Uterus (tissue), 4 donors: ENCODE results near the gene CHRNA9. TPM values are rescaled to one million over a fixed set of nuclear protein-coding genes. Genes with fewer than 3 reads are reported as not detected.

Source experiments
- DNase-seq, 2 donors: peaks; one replicate each; pipeline ENCODE4 v3.0.0-alpha.2; 2019 to 2020
- H3K27ac ChIP-seq, 2 donors: fragments of 200-600 bp; sonication (generic); 1 replicate in 1 of 2; 2 replicates in 1 of 2; pipeline ENCODE4 v1.5.1; 2016 to 2018
- H3K27me3 ChIP-seq, 2 donors: fragments of 200-600 bp; sonication (generic); one replicate each; pipeline ENCODE4 v1.5.1; 2018 to 2019; ENCODE audit warnings: control low read depth in 1 of 2
- H3K36me3 ChIP-seq, 2 donors: fragments of 200-600 bp; sonication (generic); one replicate each; pipeline ENCODE4 v1.5.1; 2019; ENCODE audit warnings: control low read depth in 1 of 2
- H3K4me1 ChIP-seq, 2 donors: fragments of 200-600 bp; sonication (generic); one replicate each; pipeline ENCODE4 v1.5.1; 2018 to 2019; ENCODE audit warnings: control low read depth in 1 of 2
- H3K4me3 ChIP-seq, 2 donors: fragments of 200-600 bp; sonication (generic); 1 replicate in 1 of 2; 2 replicates in 1 of 2; pipeline ENCODE4 v1.5.1; 2018 to 2019; ENCODE audit warnings: mild to moderate bottlenecking in 1 of 2
- H3K9me3 ChIP-seq, 2 donors: fragments of 200-600 bp; sonication (generic); one replicate each; pipeline ENCODE4 v1.5.1; 2019; ENCODE audit warnings: control low read depth in 1 of 2
- POLR2A ChIP-seq, 2 donors: fragments of 450-650 bp; IDR thresholded peaks; one replicate each; pipeline ENCODE4 v1.6.1; 2016; ENCODE audit warnings: antibody characterized with exemption in 2 of 2, mild to moderate bottlenecking in 1 of 2, moderate library complexity in 1 of 2
- intact Hi-C: fragments of 100-400 bp; cut with DNase I; formaldehyde crosslinking; loops from one replicate; pipeline ENCODE4 v1.15.1; 2023; ENCODE audit warnings: low total_unique reads
- total RNA-seq, 4 donors: library from RNA; depleted of rRNA in 3 of 4; stranded (reverse); fragments of >200 nt in 3 of 4; gene quantifications; one replicate each; pipeline versions ENCODE4 v1.1.0 to v1.2.4, GENCODE V29; 2014 to 2023
- TF ChIP-seq, protein P1 (sequence below), 4 experiments: fragments of 200-600 bp in 2 of 4; fragments of 450-650 bp in 2 of 4; sonication (generic) in 2 of 4; IDR thresholded peaks; one replicate each; pipeline ENCODE4 v1.5.1; 2016 to 2019; ENCODE audit warnings: antibody characterized with exemption in 4 of 4, mild to moderate bottlenecking in 2 of 4, moderate library complexity in 1 of 4
- donor health status: DM: yes; HTN: yes; CAD: no.

CHRNA9 gene
- total RNA-seq, 4 donors from 2014 or later = not detected

DNA sequence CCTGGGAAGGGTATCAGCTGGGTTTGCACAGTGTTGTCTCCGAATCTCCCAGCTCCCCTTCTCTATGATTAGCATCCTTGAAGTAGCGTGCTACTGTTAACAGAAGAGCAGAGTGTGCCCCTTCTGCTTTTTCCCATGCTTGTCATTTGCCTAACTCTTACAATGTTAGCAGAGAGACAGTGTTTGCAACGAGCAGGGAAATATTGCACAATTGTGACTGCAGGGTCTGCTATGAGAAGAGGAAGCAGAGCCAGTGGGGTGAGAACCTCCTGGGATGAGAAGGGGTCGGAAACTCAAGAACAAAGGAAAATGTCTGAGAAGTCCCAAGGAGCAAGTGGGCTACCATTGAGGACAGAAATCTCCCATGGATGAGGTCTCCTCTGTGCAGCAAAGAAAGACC, 7.8 kb upstream of the CHRNA9 start:
- no peaks in the 10 kb centered on the region for H3K36me3 ChIP-seq
- H3K9me3 ChIP-seq = no peaks in the 10 kb centered on the region
- no peak for DNase-seq
- intact Hi-C loops = no loop called here
- no peak for TF ChIP-seq POLR2A (IDR thresholded peaks at IDR 0.05)
- TF ChIP-seq, protein P1, sequence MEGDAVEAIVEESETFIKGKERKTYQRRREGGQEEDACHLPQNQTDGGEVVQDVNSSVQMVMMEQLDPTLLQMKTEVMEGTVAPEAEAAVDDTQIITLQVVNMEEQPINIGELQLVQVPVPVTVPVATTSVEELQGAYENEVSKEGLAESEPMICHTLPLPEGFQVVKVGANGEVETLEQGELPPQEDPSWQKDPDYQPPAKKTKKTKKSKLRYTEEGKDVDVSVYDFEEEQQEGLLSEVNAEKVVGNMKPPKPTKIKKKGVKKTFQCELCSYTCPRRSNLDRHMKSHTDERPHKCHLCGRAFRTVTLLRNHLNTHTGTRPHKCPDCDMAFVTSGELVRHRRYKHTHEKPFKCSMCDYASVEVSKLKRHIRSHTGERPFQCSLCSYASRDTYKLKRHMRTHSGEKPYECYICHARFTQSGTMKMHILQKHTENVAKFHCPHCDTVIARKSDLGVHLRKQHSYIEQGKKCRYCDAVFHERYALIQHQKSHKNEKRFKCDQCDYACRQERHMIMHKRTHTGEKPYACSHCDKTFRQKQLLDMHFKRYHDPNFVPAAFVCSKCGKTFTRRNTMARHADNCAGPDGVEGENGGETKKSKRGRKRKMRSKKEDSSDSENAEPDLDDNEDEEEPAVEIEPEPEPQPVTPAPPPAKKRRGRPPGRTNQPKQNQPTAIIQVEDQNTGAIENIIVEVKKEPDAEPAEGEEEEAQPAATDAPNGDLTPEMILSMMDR (IDR thresholded peaks at IDR 0.05) = no peak
- no peak overlapping the region for H3K27ac ChIP-seq
- H3K4me1 ChIP-seq = peaks cover 5% of the 10 kb centered on the region in 2 donors
- no peak overlapping the region for H3K4me3 ChIP-seq
- H3K27me3 ChIP-seq = no peaks in the 10 kb centered on the region

DNA sequence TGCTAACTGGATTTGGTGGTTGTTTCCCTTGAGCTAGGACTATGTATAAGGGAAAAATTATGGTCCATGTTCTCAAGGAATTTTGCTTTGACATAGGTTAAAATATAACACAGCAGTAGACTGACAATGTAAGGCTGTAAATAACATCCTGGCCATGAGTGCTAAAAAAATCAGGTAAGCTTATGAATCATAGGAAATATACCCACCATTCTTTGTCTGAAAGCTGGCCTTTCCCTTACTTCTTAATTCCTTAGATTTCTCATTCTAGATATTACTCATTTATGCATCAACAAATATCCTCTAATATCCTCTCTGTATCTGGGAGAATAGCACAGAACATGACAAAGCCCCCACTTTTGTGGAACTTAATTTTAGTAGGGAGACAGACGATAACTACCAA, 6.8 kb upstream of the CHRNA9 start:
- TF ChIP-seq, protein P1 (IDR thresholded peaks at IDR 0.05) = no peak
- no peak for TF ChIP-seq POLR2A (IDR thresholded peaks at IDR 0.05)
- no peak for DNase-seq
- no peaks in the 10 kb centered on the region for H3K4me1 ChIP-seq
- intact Hi-C loops = no loop called here
- no peak overlapping the region for H3K27ac ChIP-seq
- H3K4me3 ChIP-seq = no peak overlapping the region
- no peaks in the 10 kb centered on the region for H3K27me3 ChIP-seq
- H3K9me3 ChIP-seq = no peaks in the 10 kb centered on the region
- H3K36me3 ChIP-seq = no peaks in the 10 kb centered on the region

DNA sequence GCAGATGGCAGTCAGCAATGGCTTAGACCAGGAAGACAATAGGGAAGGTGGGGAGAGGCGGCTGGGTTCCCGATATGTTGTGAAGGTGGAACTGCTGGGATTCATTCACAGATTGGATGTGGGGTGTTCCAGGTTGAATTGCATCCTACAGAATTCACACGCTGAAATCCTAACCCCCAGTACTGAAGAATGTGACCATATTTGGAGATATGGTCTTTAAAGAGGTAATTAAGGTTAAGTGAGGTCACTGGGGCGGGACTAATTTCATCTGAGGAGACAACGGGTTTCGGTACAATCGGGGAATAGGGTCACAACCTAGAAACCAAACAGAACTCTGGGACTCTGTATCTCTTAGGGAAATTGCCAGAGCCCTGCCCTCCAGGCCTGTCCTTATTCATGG, 5.3 kb upstream of the CHRNA9 start:
- no peak for DNase-seq
- Histone ChIP-seq H3K36me3 (no peaks in the 10 kb centered on the region), H3K4me3 (no peak overlapping the region), H3K9me3 (no peaks in the 10 kb centered on the region), H3K27me3 (no peaks in the 10 kb centered on the region), H3K27ac (no peak overlapping the region), H3K4me1 (no peaks in the 10 kb centered on the region)
- TF ChIP-seq POLR2A (IDR thresholded peaks at IDR 0.05) = no peak
- TF ChIP-seq, protein P1 (IDR thresholded peaks at IDR 0.05) = no peak
- intact Hi-C loops = no loop called here

DNA sequence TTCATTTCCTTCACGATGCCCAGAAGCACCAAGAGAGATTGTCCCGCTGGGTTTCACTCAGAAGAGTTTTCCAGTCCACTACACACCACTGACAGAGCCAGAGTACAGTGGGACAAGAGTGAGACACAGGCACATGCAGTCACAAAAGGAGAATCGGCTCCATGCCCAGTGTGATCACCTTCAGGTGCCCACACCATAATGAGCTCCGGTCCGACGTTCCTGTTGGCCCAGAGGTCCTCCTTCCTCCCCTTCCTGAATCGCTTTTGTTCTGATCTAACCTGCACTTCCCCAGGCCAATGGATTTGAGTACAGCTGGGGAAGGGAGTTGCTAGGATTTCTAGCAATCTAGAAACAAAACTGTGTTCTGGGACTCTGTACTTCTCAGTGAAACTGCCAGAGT, 4.6 kb upstream of the CHRNA9 start:
- intact Hi-C loops = no loop called here
- H3K27me3 ChIP-seq = no peaks in the 10 kb centered on the region
- H3K27ac ChIP-seq = no peak overlapping the region
- H3K9me3 ChIP-seq = no peaks in the 10 kb centered on the region
- H3K4me1 ChIP-seq = no peaks in the 10 kb centered on the region
- DNase-seq = no peak
- H3K4me3 ChIP-seq = no peak overlapping the region
- no peaks in the 10 kb centered on the region for H3K36me3 ChIP-seq
- TF ChIP-seq POLR2A (IDR thresholded peaks at IDR 0.05) = no peak
- TF ChIP-seq, protein P1 (IDR thresholded peaks at IDR 0.05) = no peak

DNA sequence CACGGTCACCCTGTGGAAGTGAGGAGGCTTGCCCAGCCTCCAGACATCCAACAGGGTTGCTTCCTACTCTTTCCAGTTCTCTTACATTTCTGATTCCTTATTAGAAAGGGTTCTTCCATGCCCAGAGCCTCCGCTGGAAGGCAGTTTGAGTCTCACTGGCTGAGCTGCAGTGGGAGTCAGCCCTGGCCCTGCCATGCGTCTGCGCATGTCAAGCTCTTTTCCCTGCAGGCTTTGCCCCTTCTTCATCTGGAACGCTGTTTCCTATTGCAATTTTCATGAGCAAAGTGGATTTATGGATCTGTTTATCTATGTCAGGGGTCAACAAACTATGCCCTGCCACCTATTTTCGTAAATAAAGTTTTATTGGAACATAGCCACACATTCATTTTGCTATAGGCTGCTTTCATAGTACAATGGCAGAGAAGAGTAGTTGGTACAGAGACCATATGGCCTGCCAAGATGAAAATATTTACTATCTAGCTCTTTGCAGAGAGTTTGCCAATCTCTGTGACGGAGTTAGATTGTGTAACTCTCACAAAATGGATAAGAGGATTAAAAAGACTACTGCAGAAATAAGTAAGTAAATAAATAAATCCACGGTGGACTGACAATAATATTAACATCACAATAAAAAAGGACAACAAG, 3.9 kb upstream of the CHRNA9 start:
- Histone ChIP-seq H3K36me3 (no peaks in the 10 kb centered on the region), H3K4me3 (no peak overlapping the region), H3K27ac (no peak overlapping the region), H3K27me3 (no peaks in the 10 kb centered on the region), H3K9me3 (no peaks in the 10 kb centered on the region), H3K4me1 (no peaks in the 10 kb centered on the region)
- TF ChIP-seq, protein P1 (IDR thresholded peaks at IDR 0.05) = no peak
- no peak for TF ChIP-seq POLR2A (IDR thresholded peaks at IDR 0.05)
- DNase-seq = no peak
- intact Hi-C loops = no loop called here
